ENCODE results near the gene UGT1A4. TPM values are rescaled to one million over a fixed set of nuclear protein-coding genes. Genes with fewer than 3 reads are reported as not detected.

The UGT1A4 gene
- total RNA-seq, 1 experiment from 2014 or later, result not detected

- Histone ChIP-seq H2BK15ac (ENCODE audit: low read depth, low read length) (no peak overlapping the region), H3K23ac (ENCODE audit: insufficient read length, low read depth, low read length) (no peak overlapping the region), H3K4ac (ENCODE audit: low read depth, low read length) (no peak overlapping the region), H3K4me2 (ENCODE audit: insufficient read depth, insufficient read length, low read length) (no peak overlapping the region), H3K23me2 (ENCODE audit: insufficient read length, low read depth, low read length, poor library complexity, severe bottlenecking) (no peaks in the 10 kb centered on the region), H3K18ac (ENCODE audit: insufficient read length, low read depth, low read length) (no peak overlapping the region), H2AK5ac (ENCODE audit: insufficient read length, low read length) (no peak overlapping the region), H2BK20ac (ENCODE audit: low read depth, low read length, poor library complexity, severe bottlenecking) (no peak overlapping the region), H3K14ac (ENCODE audit: insufficient read depth, low read length) (no peak overlapping the region), H3K79me1 (ENCODE audit: insufficient read depth, low read depth, low read length, poor library complexity, severe bottlenecking) (no peaks in the 10 kb centered on the region), H2BK12ac (ENCODE audit: insufficient read length, low read depth, low read length) (no peak overlapping the region), H2BK5ac (ENCODE audit: insufficient read length, low read length) (no peak overlapping the region), H3K9ac (ENCODE audit: extremely low read depth, insufficient read length, low read length) (no peak overlapping the region), H3T11ph (ENCODE audit: low read length) (no peak overlapping the region), H3K56ac (ENCODE audit: insufficient read length, low read depth, low read length) (no peak overlapping the region), H4K20me1 (ENCODE audit: control insufficient read depth, insufficient read depth, insufficient read length) (no peaks in the 10 kb centered on the region), H3K9me3 (ENCODE audit: control insufficient read depth, low read depth, low read length) (no peaks in the 10 kb centered on the region), H4K8ac (replicated peaks; ENCODE audit: insufficient read length, low read depth, low read length) (no peak overlapping the region), H2AFZ (ENCODE audit: low read length) (no peak overlapping the region), H3K27ac (ENCODE audit: insufficient read length, low read depth, low read length) (no peak overlapping the region), H2BK120ac (ENCODE audit: low read depth, low read length, poor library complexity, severe bottlenecking) (no peak overlapping the region), H4K91ac (ENCODE audit: insufficient read length, low read depth, low read length) (no peak overlapping the region), H3K79me2 (ENCODE audit: insufficient read depth, low read length) (no peaks in the 10 kb centered on the region), H4K5ac (ENCODE audit: insufficient read length, low read depth, low read length) (no peak overlapping the region), H3K27me3 (ENCODE audit: insufficient read depth, low read length) (no peaks in the 10 kb centered on the region), H3K4me1 (ENCODE audit: insufficient read depth, low read length) (no peaks in the 10 kb centered on the region; the same call in 1 of the 2 replicates)
- WGBS (ENCODE audit: extremely low coverage, insufficient read length, low lambda C conversion rate), result no CpG with 5 or more reads among the region's 4 CpGs
- Mint-ChIP-seq H3K36me3 (ENCODE audit: insufficient read depth in 1 of 3, low read depth in 3 of 3) (no peaks in the 10 kb centered on the region), H3K4me1 (peaks cover 2 to 5% of the 10 kb centered on the region in 2 experiments; a peak in 3 of 4 replicates), H3K27ac (no peak overlapping the region), H3K9me3 (no peaks in the 10 kb centered on the region), H3K27me3 (ENCODE audit: low read depth) (peaks cover 3% of the 10 kb centered on the region; the same call in 1 of the 2 replicates), H3K4me3 (no peak overlapping the region)
- no peak for TF ChIP-seq CTCF (conservative IDR thresholded peaks at IDR 0.05)
- DNase-seq, result no peak
Observed at GRCh38 chr2:233679196-233679595, 39.3 kb upstream of the UGT1A4 start.
